DMS 273 (cell line): ENCODE results near the gene ISG15.
"Not testable (repeated sequence)": the region's sequence is repeated elsewhere in the genome, so short reads cannot be mapped to it uniquely, and the experiment has no call there.

Experiments
- DNase-seq: peaks from one replicate; lab custom pipeline; 2025; ENCODE audit not compliant: unreplicated experiment; lab: John Stamatoyannopoulos, UW

ISG15 gene

DNA sequence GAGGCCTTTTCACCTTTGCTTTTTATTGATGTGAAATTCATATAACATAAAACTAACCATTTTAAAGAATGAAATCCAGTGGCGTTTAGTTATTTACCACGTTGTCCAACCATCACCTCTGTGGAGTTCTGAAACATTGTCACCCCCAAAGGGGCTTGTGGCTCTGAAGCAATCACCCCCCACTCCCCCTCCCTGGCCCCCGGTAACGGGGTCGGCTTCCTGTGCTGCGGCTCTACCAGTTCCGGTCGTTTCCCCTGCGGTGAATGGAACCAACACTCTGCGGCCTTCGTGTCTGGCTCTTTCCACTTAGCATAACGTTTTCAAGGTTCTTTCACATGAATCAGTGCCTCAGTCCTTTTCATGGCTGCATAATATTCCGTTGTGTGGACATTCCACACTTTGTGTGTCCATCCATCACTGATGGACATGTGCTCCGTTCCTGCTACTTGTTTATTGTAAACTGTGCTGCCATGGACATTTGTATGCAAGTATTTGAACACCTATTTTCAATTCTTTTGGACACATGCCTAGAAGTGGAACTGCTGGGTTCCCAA, 1.8 kb upstream of the ISG15 start:
- no peak for DNase-seq

DNA sequence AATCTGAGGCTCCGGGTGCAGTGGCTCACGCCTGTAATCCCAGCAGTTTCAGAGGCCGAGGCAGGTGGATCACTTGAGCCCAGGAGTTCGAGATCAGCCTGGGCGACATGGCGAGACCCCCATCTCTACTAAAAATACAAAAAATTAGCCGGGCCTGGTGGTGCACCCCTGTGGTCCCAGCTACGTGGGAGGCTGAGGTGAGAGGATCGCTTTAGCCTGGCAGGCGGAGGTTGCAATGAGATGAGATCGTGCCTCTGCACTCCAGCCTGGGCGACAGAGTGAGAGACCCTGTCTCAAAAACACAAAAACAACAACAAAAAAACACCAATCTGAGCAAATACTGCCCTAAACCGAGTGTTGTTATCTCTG, 577 bp upstream of the ISG15 start:
- DNase-seq: not testable (repeated sequence)

DNA sequence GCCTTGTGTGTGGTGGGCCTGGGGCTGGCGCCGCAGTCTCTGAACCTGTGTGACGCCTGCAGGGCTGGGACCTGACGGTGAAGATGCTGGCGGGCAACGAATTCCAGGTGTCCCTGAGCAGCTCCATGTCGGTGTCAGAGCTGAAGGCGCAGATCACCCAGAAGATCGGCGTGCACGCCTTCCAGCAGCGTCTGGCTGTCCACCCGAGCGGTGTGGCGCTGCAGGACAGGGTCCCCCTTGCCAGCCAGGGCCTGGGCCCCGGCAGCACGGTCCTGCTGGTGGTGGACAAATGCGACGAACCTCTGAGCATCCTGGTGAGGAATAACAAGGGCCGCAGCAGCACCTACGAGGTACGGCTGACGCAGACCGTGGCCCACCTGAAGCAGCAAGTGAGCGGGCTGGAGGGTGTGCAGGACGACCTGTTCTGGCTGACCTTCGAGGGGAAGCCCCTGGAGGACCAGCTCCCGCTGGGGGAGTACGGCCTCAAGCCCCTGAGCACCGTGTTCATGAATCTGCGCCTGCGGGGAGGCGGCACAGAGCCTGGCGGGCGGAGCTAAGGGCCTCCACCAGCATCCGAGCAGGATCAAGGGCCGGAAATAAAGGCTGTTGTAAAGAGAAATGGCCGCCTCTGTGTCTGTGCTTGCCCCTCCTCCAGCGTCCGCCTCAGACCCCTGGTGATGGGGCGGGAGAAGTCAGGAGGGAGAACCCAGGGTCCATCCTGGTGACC, 788 bp downstream of the ISG15 start:
- DNase-seq: no peak

DNA sequence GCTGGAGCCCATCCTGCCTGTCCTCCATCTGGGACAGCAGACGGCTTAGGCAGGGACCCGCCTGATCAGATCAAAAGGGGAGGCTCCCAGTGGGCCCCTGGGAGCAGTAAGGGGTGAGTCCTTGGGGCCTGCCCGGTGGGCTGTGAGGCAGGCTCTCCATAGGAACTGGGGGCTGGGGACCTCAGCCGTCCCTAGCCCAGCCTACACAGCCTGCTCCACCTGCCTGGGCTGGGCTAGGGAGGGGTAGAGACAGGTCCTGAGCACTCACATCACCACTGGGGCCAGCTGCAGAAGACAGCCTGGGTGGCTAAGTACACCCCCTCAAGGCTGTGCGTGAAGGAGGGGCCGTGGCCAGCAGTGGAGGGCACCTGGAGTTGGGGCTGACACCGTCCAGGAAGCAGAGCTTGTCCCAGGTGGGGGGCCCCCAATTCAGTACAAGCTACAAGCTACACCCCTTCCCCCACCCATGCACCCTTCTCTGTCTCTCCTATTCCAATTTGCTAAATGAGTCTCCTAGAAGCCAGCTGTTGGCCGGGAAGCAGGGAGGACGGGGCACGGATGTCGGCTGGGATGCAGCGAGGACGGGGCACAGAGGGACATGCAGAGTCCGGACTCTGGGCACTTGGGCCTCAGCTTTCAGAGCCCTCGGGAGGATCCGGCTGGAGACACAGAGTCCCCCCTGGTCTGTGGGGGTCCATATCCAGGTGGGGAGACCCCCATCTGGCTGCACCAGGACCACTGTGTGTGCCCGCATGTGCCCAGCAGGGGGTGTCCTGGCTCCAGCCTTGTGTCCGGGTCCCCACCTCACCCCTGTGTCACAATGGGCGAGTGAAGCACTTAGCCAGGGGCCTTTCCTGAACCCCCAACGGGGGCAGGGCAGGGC, 1.7 kb downstream of the ISG15 start:
- peak; percentile 69 for DNase-seq

DNA sequence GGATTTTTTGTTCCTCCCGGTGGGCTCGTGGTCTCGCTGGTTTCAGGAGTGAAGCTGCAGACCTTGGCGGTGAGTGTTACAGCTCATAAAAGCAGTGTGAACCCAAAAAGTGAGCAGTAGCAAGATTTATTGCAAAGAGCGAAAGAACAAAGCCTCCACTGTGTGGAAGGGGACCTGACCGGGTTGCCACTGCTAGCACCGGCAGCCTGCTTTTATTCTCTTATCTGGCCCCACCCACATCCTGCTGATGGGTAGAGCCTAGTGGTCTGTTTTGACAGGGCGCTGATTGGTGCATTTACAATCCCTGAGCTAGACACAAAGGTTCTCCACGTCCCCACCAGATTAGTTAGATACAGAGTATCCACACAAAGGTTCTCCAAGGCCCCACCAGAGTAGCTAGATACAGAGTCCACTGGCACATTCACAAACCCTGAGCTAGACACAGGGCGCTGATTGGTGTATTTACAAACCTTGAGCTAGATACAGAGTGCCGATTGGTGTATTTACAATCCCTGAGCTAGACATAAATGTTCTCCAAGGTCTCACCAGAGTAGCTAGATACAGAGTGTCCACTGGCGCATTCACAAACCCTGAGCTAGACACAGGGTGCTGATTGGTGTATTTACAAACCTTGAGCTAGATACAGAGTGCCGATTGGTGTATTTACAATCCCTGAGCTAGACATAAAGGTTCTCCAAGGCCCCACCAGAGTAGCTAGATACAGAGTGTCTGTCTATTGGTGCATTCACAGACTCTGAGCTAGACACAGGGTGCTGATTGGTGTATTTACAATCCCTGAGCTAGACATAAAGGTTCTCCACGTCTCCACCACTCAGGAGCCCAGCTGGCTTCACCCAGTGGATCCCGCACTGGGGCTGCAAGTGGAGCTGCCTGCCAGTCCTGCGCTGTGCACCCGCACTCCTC, 4.4 kb downstream of the ISG15 start:
- not testable (repeated sequence) for DNase-seq

DNA sequence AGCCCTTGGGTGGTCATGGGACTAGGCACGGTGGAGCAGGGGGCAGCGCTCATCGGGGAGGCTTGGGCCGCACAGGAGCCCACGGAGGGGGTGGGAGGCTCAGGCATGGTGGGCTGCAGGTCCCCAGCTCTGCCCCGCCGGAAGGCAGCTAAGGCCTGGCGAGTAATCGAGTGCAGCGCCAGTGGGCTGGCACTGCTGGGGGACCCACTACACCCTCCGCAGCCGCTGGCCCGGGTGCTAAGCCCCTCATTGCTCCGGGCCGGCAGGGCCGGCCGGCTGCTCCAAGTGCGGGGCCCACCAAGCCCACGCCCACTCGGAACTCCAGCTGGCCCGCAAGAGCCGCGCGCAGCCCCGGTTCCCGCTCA, 5.0 kb downstream of the ISG15 start:
- DNase-seq: not testable (repeated sequence)

DNA sequence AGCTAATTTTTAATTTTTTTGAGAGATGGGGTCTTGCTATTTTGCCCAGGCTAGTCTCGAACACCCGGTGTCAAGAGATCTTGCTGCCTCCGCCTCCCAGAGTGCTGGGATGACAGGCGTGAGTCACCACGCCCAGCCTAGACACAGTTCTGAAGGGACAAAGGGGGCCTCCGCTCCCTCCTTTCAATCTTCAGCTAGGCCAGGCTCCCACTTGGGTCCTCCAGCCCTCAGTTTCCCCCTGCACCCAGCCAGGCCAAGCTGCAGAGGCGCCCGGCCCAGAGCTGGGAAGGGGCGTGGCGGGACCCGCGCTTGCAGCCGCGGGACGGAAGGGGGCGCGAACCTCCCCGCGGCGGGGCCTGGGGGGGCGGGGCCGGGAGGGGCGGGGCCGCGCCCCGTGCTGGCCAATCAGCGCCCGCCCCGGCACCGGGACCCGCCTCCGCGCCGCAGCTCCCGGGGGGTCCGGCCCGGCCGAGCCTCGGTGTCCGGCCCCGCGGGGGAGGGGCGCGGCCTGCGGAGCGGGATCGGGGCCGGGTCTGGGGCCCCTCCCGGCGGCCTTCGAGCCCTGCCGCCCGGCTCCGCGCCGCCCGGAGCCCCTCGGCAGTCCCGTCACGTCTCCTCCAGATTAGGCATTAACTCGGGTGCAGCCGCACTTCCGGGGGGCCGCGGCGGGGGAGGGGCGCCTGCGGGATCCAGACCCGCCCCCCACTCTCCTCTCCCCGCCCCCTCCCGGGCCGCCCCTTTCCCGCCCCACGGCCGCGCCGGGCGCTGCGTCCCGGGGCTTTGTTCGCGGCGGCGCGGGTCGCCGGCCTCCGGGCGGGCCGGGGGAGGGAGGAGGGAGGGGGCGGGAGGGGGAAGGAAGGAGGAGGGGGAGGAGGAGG, 6.1 kb downstream of the ISG15 start:
- DNase-seq: peak; percentile 92

DNA sequence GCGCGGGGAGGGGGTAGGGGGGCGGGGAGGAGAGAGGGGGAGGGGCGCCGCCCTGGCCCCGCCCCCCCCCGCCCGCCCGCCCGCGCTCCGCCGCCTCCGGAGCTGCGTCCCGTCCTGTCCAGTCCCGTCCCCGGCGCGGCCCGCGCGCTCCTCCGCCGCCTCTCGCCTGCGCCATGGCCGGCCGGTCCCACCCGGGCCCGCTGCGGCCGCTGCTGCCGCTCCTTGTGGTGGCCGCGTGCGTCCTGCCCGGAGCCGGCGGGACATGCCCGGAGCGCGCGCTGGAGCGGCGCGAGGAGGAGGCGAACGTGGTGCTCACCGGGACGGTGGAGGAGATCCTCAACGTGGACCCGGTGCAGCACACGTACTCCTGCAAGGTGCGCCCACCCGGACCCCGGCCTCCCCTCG, 6.7 kb downstream of the ISG15 start, which contains the start of gene AGRN:
TSS of gene AGRN (plus strand) at position 121 of the 405 bp plus-strand sequence. CDS start at position 174, 53 bp downstream.
- peak; percentile 74 for DNase-seq

DNA sequence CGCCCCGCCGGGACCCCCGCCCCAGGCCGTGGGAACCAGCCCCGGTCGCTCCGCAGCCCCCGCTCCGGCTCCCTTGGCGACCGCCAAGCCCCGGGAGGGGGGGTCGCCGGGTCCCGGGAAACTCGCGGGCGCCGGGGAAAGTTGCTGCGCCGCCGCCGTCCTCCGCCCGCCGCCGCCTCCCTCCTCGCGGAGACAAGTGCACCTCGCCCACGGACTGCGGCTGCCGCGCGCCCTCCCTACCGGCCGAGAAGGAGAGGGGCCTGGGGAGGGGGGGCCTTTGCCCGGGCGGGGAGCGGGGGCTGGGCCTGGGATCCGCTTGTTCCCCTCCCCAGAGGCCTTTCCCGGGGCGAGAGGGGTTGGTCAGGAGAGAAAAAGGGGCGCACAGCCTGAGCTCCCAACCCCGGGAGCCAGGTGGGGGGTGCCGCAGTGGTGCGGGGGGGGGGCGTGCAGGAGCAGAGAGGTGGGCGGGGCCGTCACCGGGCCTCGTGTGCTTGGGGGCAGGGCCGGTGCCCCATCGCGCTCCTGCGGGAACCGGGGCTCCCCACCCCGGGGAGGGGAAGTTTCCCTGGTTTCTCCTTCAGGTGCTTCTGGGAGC, 7.2 kb downstream of the ISG15 start:
- peak; percentile 71 for DNase-seq

DNA sequence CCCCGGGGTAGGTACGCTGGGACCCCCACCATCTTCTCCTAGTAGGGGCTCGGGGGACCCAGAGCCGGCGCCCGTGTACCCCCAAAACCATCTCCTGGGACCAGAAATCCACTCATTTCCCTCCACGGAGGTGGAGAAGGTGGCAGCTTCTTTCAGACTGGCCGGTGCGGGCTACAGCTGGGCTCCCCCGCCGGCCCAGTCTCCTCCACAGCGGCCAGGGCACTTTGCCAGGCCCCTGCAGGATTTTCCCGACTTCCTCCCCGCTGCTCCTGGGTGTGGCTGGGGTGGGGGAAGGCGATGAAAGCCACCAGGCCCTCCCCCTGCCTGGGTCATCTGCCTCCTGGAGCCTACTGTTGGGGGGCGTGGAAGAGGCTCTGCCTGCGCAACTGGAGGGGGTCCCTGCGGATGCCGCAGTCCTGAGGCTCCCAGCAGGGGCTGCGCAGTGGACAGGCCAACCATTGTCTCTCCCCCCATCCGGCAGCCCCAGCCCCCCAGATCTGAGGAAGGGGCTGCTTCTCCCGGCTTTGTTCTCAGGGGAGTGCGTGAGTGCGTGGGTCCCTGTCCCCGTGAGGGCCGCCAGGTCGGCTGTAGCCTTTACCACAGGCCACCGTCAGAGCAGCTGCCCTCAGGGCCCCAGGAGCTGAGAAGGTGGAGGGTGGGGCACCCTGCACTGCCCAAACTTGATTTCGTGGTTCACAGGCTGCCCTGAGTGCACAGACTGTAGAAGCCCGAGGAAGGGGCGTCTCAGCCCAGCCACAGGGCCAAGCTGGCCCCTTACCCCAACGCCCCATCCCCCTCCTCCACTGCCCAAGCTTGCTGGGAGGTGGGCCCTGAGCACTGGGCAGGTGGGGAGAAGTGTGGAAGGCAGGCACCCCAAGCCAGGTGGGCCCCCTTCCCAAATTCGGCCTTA, 8.0 kb downstream of the ISG15 start:
- peak; percentile 88 for DNase-seq

DNA sequence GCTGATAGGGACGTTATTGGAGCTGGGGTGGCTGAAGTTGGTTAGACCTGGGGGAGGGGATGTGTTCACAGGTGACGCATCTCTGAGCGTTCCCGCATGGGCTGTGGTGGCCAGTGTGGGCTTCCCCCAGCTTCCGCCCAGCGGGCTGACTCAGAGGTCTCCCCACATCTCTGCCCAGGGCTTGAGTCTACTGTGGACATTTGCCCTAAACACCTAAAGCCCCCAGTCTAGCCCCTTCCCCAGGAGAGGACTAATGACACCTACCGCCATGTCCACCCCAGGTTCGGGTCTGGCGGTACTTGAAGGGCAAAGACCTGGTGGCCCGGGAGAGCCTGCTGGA, 8.6 kb downstream of the ISG15 start:
- no peak for DNase-seq

DNA sequence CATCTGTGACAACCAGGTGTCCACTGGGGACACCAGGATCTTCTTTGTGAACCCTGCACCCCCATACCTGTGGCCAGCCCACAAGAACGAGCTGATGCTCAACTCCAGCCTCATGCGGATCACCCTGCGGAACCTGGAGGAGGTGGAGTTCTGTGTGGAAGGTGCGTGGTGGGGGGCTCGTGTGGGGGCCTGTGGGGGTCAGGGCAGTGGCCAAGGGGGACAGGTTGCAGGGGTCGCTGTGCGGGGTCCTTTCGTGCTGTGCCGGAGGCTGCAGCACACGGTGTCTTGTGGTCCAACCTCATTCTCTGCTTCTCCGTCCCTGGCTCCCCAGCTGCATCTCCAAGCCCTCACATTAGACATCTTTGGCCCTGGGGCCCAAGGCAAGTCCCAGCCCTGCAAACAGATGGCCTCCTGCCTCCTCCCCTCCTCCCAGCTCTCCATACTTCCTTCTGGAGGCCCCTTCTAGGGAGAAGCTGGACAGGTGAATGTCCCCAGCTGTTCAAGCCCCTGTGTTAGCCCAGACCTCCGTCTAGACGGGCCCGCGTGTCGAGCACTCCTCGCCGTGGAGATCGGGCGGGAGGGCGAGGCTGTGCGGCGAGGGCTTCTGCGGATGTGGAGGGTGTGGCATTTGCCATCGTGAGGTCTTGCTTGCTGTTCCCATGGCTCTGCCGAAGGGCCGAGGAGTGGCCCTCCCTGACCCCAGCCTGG, 9.2 kb downstream of the ISG15 start:
- DNase-seq: peak; percentile 64

DNA sequence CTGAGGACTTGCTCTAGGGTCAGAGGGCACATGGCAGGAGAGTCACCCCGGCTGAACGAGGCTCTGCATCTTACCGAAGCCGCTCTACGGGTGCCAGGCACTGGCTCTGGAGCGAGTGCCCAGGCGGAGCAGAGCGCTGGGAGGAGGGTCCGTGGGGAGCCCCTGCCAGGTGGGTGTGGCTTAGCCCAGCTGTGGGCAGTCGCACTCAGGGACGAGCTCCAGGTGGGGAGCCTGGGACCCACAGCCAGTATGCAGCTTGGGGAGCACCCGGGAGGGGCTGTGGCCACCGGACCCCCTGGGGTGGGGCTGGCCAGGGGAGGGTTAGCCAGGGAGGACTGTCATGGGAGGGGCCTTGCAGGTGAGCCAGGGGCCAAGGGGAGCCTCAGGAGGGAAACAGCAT, 10.4 kb downstream of the ISG15 start:
- no peak for DNase-seq

DNA sequence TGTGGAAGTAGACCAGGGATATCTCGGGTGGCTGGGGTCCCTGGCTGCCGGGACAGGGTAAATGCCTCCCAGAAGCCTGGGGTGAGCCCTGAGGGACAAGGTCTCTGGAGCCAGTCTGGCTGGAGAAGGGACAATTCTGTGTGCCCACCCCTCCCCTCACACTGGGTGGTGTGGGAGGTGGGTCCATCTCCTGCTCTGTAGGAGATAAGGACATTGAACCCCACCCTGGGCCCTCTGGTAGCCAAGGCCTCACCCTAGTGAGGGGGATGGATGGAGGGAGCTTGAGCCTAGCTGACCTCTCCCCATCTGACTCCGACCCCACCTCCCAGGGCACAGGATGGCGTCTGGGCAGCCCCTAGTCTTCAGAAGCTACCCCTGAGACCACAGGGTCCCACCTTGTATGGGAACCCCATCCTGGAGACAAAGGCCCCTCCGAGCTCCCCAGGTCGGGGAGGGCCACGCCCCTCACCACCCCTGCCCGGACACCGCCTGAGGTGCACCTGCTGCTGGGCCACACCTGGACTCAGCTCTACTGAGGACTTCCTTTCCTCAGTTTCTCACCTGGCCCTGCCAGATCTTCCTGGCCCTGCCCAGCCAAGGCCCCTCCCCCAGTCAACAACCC, 11.0 kb downstream of the ISG15 start:
- DNase-seq: no peak

DNA sequence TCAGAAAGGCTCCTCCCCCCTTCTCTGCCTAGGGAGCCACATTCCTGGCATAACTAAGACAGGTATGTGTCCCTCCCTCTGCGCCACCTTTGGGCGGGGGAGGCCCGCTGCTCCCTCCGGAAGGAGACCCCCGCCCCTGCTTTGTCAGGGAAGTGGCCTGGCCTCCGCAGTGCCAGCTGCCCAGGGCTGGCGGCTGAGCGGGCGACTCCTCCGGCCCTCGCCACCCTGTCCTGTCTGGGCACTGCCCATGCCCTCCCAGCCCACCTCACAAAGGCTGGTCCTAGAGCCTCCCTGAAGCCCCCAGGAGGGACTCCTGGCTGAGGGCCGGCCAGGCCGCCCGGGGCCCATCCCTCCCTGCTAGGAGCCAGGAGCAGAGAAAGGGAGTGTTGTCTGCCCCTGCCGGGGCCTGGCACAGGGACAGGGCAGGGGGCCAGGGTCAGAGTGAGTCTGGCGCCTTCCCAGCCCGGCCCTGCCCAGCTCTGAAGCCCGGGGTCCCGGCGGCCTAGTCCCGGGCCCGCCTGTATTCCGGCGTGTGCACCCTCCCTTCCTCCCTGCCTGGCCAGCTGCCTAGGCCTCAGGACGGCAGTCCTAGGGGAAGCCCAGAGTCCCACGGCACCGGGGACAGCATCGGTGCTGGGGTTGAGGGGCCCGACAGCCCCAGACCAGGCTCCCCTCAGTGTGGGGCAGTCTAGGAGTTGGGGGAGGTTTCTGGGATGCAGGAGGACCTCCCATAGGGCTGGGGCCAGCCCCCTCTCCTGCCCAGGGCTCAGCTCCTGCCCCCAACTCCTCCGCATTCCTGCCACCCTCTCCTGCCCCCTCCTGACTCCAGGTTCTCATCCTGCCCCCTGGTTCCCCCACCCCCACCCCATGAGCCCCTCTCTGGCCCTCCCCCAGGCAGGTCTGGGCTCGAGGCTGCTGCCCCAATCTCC, 11.7 kb downstream of the ISG15 start:
- no peak for DNase-seq

DNA sequence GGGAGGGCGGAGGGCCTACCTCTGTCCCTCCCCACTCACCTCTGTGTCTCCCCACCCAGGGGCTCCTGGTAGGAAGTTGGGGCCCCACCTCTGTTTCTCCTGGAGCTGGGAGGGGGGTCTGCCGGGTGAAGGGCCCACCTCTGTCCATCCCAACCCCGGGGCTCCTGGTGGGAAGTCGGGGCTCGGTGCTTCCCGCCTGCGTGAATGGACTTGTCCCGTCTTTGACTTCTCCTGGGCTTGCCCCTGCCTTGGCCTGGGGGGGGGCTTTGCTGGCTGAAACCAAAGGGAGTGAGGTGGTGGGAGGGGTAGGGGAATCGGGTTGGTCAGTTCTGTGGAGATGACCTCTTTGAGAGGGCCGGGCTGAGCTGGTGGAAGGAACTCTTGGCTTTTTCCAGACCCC, 12.4 kb downstream of the ISG15 start:
- no peak for DNase-seq
